Mesothelial cell of epicardium (in vitro differentiated cells): Measurements from ENCODE around the gene DEPDC4. TPM values are rescaled to one million over a fixed set of nuclear protein-coding genes. Genes with fewer than 3 reads are reported as not detected.
"Not testable (repeated sequence)": the region's sequence is repeated elsewhere in the genome, so short reads cannot be mapped to it uniquely, and the experiment has no call there.

Experiments
- DNase-seq, 2 experiments: peaks; one replicate each; pipeline ENCODE4 v3.0.0; 2021; ENCODE audit warnings: low spot score in 2 of 2; ENCODE audit not compliant: unreplicated experiment in 2 of 2
- H3K27ac Mint-ChIP-seq: 2 replicates; pipeline ENCODE4 v1.8.0; 2021; ENCODE audit warnings: mixed read lengths
- H3K27me3 Mint-ChIP-seq: 2 replicates; pipeline ENCODE4 v1.8.0; 2021; ENCODE audit warnings: low read depth, mixed read lengths
- H3K36me3 Mint-ChIP-seq: 2 replicates; pipeline ENCODE4 v1.8.0; 2021; ENCODE audit warnings: mixed read lengths
- H3K4me1 Mint-ChIP-seq: 2 replicates; pipeline ENCODE4 v1.8.0; 2021; ENCODE audit warnings: mixed read lengths
- H3K4me3 Mint-ChIP-seq: 2 replicates; pipeline ENCODE4 v1.8.0; 2021; ENCODE audit warnings: mild to moderate bottlenecking, moderate library complexity, mixed read lengths
- H3K9me3 Mint-ChIP-seq: 2 replicates; pipeline ENCODE4 v1.8.0; 2021; ENCODE audit warnings: mixed read lengths
- total RNA-seq: library from RNA; stranded (reverse); gene quantifications from 3 replicates; pipeline ENCODE4 v1.2.1, GENCODE V29; 2021
- TF ChIP-seq, protein P1 (sequence below): fragments of 200-600 bp; sonication (generic); IDR thresholded peaks from one replicate; pipeline ENCODE4 v1.5.0; 2021; ENCODE audit warnings: antibody characterized with exemption; ENCODE audit not compliant: unreplicated experiment

Gene DEPDC4
- total RNA-seq, 1 donor from 2014 or later = 3.6 TPM

DNA sequence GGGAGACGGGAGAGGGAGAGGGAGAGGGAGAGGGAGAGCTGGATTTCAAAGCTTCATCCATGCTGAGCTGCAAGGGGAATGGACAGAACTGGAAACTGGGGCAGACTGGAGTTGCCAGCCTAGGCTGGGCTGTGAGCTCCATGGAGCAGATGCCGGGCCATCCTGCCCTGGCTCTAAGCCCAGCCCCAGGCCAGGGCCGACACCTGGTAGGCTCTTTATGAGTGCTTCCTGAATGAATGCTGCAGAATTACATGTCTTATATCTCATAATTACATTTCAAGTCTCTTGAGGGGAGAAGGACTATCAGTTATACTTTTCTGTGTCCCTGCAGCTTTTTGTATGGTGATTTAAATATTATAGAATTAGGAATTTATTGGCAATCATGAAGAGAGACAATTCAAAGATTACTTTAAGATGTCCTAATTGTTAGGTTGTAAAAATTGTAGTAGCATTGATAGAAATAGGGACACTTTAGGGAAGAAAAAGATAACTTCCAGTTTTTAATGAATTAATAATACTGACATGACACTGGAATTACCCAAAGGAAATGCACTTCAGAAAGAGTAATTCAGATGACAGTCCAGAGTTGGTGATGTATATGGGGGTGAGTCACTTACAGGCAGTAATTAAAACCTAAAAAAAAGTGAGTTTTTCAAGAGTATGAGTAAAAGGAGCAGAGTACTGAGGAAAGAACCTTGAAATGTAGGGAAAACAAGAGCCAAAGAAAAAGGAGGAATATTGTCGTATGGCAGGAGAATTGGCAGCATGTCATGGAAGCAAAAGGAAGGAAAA lies 29.1 kb upstream of the DEPDC4 start:
- Mint-ChIP-seq H3K4me3 (no peak overlapping the region), H3K36me3 (peaks cover 42% of the 10 kb centered on the region), H3K27me3 (no peaks in the 10 kb centered on the region), H3K9me3 (peaks cover 16% of the 10 kb centered on the region), H3K27ac (peak overlapping the region; percentile 16), H3K4me1 (no peaks in the 10 kb centered on the region)
- DNase-seq = no peak
- TF ChIP-seq, protein P1, sequence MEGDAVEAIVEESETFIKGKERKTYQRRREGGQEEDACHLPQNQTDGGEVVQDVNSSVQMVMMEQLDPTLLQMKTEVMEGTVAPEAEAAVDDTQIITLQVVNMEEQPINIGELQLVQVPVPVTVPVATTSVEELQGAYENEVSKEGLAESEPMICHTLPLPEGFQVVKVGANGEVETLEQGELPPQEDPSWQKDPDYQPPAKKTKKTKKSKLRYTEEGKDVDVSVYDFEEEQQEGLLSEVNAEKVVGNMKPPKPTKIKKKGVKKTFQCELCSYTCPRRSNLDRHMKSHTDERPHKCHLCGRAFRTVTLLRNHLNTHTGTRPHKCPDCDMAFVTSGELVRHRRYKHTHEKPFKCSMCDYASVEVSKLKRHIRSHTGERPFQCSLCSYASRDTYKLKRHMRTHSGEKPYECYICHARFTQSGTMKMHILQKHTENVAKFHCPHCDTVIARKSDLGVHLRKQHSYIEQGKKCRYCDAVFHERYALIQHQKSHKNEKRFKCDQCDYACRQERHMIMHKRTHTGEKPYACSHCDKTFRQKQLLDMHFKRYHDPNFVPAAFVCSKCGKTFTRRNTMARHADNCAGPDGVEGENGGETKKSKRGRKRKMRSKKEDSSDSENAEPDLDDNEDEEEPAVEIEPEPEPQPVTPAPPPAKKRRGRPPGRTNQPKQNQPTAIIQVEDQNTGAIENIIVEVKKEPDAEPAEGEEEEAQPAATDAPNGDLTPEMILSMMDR = no peak

DNA sequence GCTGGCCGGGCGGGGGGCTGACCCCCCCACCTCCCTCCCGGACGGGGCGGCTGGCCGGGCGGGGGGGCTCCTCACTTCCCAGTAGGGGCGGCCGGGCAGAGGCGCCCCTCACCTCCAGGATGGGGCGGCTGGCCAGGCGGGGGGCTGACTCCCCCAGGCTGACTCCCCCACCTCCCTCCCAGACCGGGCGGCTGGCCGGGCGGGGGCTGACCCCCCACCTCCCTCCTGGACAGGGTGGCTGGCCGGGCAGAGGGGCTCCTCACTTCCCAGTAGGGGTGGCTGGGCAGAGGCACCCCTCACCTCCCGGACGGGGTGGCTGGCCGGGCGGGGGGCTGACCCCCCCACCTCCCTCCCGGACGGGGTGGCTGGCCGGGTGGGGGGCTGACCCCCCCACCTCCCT lies 27.5 kb upstream of the DEPDC4 start:
- not testable (repeated sequence) for H3K4me1 Mint-ChIP-seq, H3K9me3 Mint-ChIP-seq, H3K27me3 Mint-ChIP-seq, H3K4me3 Mint-ChIP-seq, DNase-seq, H3K27ac Mint-ChIP-seq
- H3K36me3 Mint-ChIP-seq = peaks cover 29% of the 10 kb centered on the region

DNA sequence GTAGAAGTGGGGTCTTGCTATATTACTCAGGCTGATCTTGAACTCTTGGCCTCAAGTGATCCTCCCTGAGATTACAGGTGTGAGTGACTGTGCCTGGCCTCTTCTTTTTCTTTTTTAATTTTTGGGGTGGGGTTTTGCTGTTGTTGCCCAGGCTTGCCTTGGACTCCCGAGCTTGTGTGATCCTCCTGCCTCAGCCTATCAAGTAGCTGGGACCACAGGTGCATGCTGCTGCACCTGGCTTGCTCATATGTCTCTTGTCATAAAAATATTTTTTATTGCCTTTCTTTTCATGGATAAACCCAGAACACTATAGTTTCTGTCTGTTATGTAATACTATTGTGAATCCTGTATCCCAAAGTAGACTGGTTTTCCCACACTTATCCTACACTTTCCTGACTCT lies 26.1 kb upstream of the DEPDC4 start:
- H3K4me3 Mint-ChIP-seq = no peak overlapping the region
- no peaks in the 10 kb centered on the region for H3K9me3 Mint-ChIP-seq
- no peak for DNase-seq
- H3K36me3 Mint-ChIP-seq = peaks cover 22% of the 10 kb centered on the region
- H3K27ac Mint-ChIP-seq = no peak overlapping the region
- no peaks in the 10 kb centered on the region for H3K4me1 Mint-ChIP-seq
- H3K27me3 Mint-ChIP-seq = no peaks in the 10 kb centered on the region
- TF ChIP-seq, protein P1 = no peak

DNA sequence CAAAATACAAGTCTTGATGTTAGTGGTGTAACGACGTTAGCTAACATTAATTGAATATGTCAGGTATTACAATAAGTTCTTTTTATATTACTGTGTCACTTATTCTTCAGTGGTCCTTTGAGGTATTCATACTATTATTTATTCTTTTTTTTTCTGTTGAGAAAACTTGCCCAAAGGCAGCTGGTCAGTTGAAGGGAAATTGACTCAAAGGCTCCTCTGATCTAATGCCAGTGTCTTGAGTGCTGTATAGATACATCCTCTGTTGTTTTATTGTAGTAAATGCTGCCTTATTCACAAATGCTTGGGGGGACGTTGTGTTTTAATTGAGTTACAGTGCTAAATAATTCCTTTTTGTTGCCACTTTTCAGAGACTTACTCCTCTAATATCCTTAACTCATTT lies 23.1 kb upstream of the DEPDC4 start:
- DNase-seq = no peak
- H3K4me3 Mint-ChIP-seq = no peak overlapping the region
- H3K4me1 Mint-ChIP-seq = no peaks in the 10 kb centered on the region
- peaks cover 18% of the 10 kb centered on the region for H3K36me3 Mint-ChIP-seq
- no peaks in the 10 kb centered on the region for H3K9me3 Mint-ChIP-seq
- H3K27ac Mint-ChIP-seq = no peak overlapping the region
- no peaks in the 10 kb centered on the region for H3K27me3 Mint-ChIP-seq
- TF ChIP-seq, protein P1 = no peak

DNA sequence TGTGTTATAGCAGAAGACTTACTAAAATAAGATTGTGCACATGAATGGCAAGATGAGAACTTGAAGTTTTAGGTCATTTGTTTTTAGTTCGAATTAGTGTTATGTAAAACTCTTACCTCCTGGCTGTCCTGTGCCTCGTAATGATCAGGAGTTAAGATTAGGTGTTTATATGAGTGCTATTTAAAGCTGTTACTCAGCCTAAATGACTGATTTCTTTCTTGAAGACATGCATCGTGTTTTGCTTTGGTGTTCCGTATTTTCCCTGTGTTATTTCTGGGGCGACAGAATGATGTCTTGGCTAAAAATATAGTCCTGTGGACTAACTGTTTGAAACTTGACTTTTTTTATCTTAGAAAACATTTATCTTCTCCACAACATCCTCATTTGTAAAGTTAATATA lies 22.2 kb upstream of the DEPDC4 start:
- TF ChIP-seq, protein P1 = no peak
- Mint-ChIP-seq H3K27me3 (no peaks in the 10 kb centered on the region), H3K36me3 (peaks cover 19% of the 10 kb centered on the region), H3K4me1 (no peaks in the 10 kb centered on the region), H3K9me3 (no peaks in the 10 kb centered on the region), H3K27ac (no peak overlapping the region), H3K4me3 (no peak overlapping the region)
- DNase-seq = no peak

DNA sequence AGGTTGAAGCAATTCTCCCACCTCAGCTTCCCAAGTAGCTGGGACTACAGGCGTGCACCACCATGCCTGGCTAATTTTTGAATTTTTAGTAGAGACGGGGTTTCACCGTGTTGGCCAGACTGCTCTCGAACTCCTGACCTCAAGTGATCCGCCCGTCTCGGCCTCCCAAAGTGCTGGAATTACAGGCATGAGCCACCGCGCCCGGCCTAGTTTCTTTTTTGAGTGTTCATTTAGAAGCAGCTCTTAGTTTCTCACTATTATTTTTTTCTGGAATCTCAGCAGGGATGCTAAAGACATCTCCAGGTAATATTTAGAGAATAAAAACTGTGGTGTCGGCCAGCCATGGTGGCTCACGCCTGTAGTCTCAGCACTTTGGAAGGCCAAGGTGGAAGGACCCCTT lies 17.7 kb upstream of the DEPDC4 start:
- H3K36me3 Mint-ChIP-seq = peaks cover 15% of the 10 kb centered on the region
- H3K4me1 Mint-ChIP-seq, DNase-seq, H3K27ac Mint-ChIP-seq, H3K4me3 Mint-ChIP-seq, H3K9me3 Mint-ChIP-seq, H3K27me3 Mint-ChIP-seq: not testable (repeated sequence)
